A549 (cell line): ENCODE results near the gene HAUS6. TPM values are rescaled to one million over a fixed set of nuclear protein-coding genes. Genes with fewer than 3 reads are reported as not detected.

Experiments
- BHLHE40 ChIP-seq: IDR thresholded peaks from 2 replicates; pipeline ENCODE4 v1.6.1; 2012; ENCODE audit warnings: low read depth, low read length, inconsistent platforms
- EHF ChIP-seq: fragments of 250-450 bp; sonication (Bioruptor Pico); IDR thresholded peaks from 2 replicates; pipeline ENCODE4 v1.5.0; 2020; ENCODE audit warnings: mild to moderate bottlenecking
- EHMT2 ChIP-seq: fragments of 200-600 bp; sonication (generic); IDR thresholded peaks from 2 replicates; pipeline ENCODE4 v1.6.1; 2016; ENCODE audit warnings: antibody characterized with exemption, low read depth, mild to moderate bottlenecking, moderate library complexity
- FOSL2 ChIP-seq, 2 experiments: fragments of 450-650 bp in 1 of 2; fragments of >200 bp in 1 of 2; sonication (Bioruptor Twin) in 1 of 2; formaldehyde crosslinking; IDR thresholded peaks; 2 replicates each; pipeline versions ENCODE4 v1.5.0 to v1.6.1; 2016 to 2020; ENCODE audit warnings: mild to moderate bottlenecking in 1 of 2, moderate library complexity in 1 of 2
- GATA3 ChIP-seq: IDR thresholded peaks from 2 replicates; pipeline ENCODE4 v1.6.1; 2012; ENCODE audit warnings: borderline replicate concordance
- HOXB13 ChIP-seq: fragments of 250-450 bp; sonication (Bioruptor Pico); IDR thresholded peaks from 2 replicates; pipeline ENCODE4 v1.5.0; 2020; ENCODE audit warnings: low read depth, mild to moderate bottlenecking, moderate library complexity
- JUN ChIP-seq, 2 experiments: fragments of >200 bp; sonication (Bioruptor Twin); formaldehyde crosslinking; IDR thresholded peaks; 2 replicates in 1 of 2; 3 replicates in 1 of 2; pipeline ENCODE4 v1.6.1; 2016 to 2017
- MAFK ChIP-seq: fragments of 450-650 bp; IDR thresholded peaks from 2 replicates; pipeline ENCODE4 v1.6.1; 2014; ENCODE audit not compliant: partially characterized antibody
- MYC ChIP-seq: IDR thresholded peaks from 2 replicates; pipeline ENCODE4 v1.6.1; 2012; ENCODE audit warnings: mild to moderate bottlenecking, inconsistent platforms, low read length, improper control_type of control experiment, borderline replicate concordance
- NFE2L2 ChIP-seq: fragments of 150-350 bp; conservative IDR thresholded peaks from 2 replicates; pipeline ENCODE4 v1.6.1; 2014; ENCODE audit warnings: low read length
- NR3C1 ChIP-seq: fragments of >200 bp; sonication (Bioruptor Twin); formaldehyde crosslinking; IDR thresholded peaks from 3 replicates; pipeline ENCODE4 v1.6.1; 2017
- POLR2A ChIP-seq: IDR thresholded peaks from 2 replicates; pipeline ENCODE4 v1.6.1; 2012; ENCODE audit warnings: mild to moderate bottlenecking, low read length
- RAD21 ChIP-seq, 2 experiments: fragments of >200 bp in 1 of 2; sonication (Bioruptor Twin) in 1 of 2; formaldehyde crosslinking in 1 of 2; IDR thresholded peaks in 1 of 2; conservative IDR thresholded peaks in 1 of 2; 2 replicates in 1 of 2; 3 replicates in 1 of 2; pipeline ENCODE4 v1.6.1; 2012 to 2018; ENCODE audit warnings: inconsistent platforms in 1 of 2
- RNF2 ChIP-seq: fragments of 200-600 bp; sonication (generic); IDR thresholded peaks from 2 replicates; pipeline ENCODE4 v1.6.1; 2016; ENCODE audit warnings: low read depth, mild to moderate bottlenecking, antibody characterized with exemption, moderate library complexity, borderline replicate concordance
- SMC3 ChIP-seq: fragments of >200 bp; sonication (Bioruptor Twin); formaldehyde crosslinking; IDR thresholded peaks from 3 replicates; pipeline ENCODE4 v1.6.1; 2018; ENCODE audit warnings: inconsistent platforms
- TFCP2L1 ChIP-seq: fragments of 250-450 bp; sonication (Bioruptor Pico); IDR thresholded peaks from 2 replicates; pipeline ENCODE4 v1.5.0; 2021; ENCODE audit warnings: mild to moderate bottlenecking
- ZFP36 ChIP-seq: fragments of 450-650 bp; IDR thresholded peaks from 2 replicates; pipeline ENCODE4 v1.6.1; 2014; ENCODE audit warnings: borderline replicate concordance; ENCODE audit not compliant: partially characterized antibody
- polyA plus RNA-seq, 4 experiments: library from polyadenylated mRNA; depleted of rRNA in 3 of 4; stranded (reverse); fragments of >200 nt; fragmentation: RNase III in 1 of 4; extraction: RNeasy Plus Mini Kit Qiagen cat#74134 plus additional on column Dnase treatment in 1 of 4; gene quantifications; 2 replicates in 3 of 4; 3 replicates in 1 of 4; pipeline ENCODE4 v1.2.3, GENCODE V29; 2011 to 2017
- TF ChIP-seq, protein P1 (sequence below): fragments of >200 bp; sonication (Bioruptor Twin); formaldehyde crosslinking; IDR thresholded peaks from 3 replicates; pipeline ENCODE4 v1.5.1; 2016
- TF ChIP-seq, protein P2 (sequence below): fragments of 450-650 bp; IDR thresholded peaks from 2 replicates; pipeline ENCODE4 v1.6.1; 2014; ENCODE audit warnings: antibody characterized with exemption
- TF ChIP-seq, protein P3 (sequence below): IDR thresholded peaks from 2 replicates; pipeline ENCODE4 v1.6.1; 2012
- TF ChIP-seq, protein P4 (sequence below): fragments of 200-600 bp; sonication (generic); IDR thresholded peaks from 2 replicates; pipeline ENCODE4 v1.6.1; 2016; ENCODE audit warnings: antibody characterized with exemption, mild to moderate bottlenecking, moderate library complexity
- TF ChIP-seq, protein P5 (sequence below): fragments of >200 bp; sonication (Bioruptor Twin); formaldehyde crosslinking; IDR thresholded peaks from 2 replicates; pipeline ENCODE4 v1.6.1; 2016
- TF ChIP-seq, protein P6 (sequence below): IDR thresholded peaks from 2 replicates; pipeline ENCODE4 v1.6.1; 2012
- TF ChIP-seq, protein P7 (sequence below): fragments of 250-450 bp; sonication (Bioruptor Pico); IDR thresholded peaks from 2 replicates; pipeline ENCODE4 v1.5.0; 2020; ENCODE audit warnings: low read depth, mild to moderate bottlenecking, moderate library complexity
- TF ChIP-seq, protein P8 (sequence below): fragments of 150-350 bp; IDR thresholded peaks from 2 replicates; pipeline ENCODE4 v1.6.1; 2014; ENCODE audit warnings: low read depth, mild to moderate bottlenecking, low read length

Gene HAUS6
- polyA plus RNA-seq, 2 of the 4 experiments (the other 2 are of a cell fraction) = 22.4 to 34.6 TPM

DNA sequence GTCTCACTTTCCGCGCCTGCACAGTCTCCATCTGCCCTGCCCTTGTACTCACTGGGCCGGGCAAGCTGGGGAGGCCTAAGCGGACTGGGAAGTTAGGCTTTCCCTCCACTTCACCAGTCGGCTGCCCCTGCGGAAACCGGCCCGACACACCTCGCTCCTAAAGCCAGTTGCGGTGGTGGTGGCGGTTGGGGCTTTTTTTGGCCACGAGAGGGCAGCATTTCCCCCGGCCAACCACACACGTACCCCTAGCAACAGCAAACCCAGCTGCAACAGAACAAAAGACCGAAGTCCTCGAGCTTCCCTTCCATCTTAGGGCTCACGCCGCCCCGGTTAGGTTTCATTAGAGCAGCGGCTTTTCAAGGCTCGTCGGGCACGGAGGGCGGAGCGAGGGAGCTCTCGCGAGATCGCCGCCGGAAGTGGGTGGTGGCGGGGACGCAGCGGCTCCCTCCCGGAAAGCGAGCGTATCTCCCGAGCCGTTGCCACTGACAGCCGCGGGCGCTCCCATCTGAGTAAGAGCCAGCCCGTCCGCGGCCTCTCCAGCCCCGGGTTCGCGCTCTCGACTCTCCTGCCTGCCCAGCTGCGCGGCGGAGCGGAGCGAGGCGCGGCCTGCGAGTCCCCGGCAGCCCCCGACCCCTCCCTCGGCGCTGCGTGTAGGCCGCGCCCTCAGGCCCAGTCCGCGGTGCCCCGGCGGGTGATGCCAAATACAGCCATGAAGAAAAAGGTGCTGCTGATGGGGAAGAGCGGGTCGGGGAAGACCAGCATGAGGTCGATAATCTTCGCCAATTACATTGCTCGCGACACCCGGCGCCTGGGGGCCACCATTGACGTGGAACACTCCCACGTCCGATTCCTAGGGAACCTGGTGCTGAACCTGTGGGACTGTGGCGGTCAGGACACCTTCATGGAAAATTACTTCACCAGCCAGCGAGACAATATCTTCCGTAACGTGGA, 53.5 kb downstream of the HAUS6 start, which contains the start of gene RRAGA (continued):
- 0 out of 2 replicates have a peak, but pooled peaks have one; percentile 10 for TF ChIP-seq MYC
- TF ChIP-seq RAD21 (conservative IDR thresholded peaks at IDR 0.05 in 1 of 2, IDR thresholded peaks at IDR 0.05 in 1 of 2) = peak; percentile 56 to 80
- peak; percentile 49; the same call in 1 of the 2 replicates for TF ChIP-seq GATA3
- no peak for TF ChIP-seq MAFK
- TF ChIP-seq, protein P1, sequence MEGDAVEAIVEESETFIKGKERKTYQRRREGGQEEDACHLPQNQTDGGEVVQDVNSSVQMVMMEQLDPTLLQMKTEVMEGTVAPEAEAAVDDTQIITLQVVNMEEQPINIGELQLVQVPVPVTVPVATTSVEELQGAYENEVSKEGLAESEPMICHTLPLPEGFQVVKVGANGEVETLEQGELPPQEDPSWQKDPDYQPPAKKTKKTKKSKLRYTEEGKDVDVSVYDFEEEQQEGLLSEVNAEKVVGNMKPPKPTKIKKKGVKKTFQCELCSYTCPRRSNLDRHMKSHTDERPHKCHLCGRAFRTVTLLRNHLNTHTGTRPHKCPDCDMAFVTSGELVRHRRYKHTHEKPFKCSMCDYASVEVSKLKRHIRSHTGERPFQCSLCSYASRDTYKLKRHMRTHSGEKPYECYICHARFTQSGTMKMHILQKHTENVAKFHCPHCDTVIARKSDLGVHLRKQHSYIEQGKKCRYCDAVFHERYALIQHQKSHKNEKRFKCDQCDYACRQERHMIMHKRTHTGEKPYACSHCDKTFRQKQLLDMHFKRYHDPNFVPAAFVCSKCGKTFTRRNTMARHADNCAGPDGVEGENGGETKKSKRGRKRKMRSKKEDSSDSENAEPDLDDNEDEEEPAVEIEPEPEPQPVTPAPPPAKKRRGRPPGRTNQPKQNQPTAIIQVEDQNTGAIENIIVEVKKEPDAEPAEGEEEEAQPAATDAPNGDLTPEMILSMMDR = peak; percentile 79
- TF ChIP-seq HOXB13 = no peak
- TF ChIP-seq NFE2L2 = no peak
- TF ChIP-seq, protein P2, sequence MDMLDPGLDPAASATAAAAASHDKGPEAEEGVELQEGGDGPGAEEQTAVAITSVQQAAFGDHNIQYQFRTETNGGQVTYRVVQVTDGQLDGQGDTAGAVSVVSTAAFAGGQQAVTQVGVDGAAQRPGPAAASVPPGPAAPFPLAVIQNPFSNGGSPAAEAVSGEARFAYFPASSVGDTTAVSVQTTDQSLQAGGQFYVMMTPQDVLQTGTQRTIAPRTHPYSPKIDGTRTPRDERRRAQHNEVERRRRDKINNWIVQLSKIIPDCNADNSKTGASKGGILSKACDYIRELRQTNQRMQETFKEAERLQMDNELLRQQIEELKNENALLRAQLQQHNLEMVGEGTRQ = no peak
- TF ChIP-seq RNF2 = no peak
- peak; percentile 88 for TF ChIP-seq SMC3
- TF ChIP-seq BHLHE40 = no peak
- TF ChIP-seq, protein P3, sequence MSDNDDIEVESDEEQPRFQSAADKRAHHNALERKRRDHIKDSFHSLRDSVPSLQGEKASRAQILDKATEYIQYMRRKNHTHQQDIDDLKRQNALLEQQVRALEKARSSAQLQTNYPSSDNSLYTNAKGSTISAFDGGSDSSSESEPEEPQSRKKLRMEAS = peak; percentile 85
- TF ChIP-seq, protein P4, sequence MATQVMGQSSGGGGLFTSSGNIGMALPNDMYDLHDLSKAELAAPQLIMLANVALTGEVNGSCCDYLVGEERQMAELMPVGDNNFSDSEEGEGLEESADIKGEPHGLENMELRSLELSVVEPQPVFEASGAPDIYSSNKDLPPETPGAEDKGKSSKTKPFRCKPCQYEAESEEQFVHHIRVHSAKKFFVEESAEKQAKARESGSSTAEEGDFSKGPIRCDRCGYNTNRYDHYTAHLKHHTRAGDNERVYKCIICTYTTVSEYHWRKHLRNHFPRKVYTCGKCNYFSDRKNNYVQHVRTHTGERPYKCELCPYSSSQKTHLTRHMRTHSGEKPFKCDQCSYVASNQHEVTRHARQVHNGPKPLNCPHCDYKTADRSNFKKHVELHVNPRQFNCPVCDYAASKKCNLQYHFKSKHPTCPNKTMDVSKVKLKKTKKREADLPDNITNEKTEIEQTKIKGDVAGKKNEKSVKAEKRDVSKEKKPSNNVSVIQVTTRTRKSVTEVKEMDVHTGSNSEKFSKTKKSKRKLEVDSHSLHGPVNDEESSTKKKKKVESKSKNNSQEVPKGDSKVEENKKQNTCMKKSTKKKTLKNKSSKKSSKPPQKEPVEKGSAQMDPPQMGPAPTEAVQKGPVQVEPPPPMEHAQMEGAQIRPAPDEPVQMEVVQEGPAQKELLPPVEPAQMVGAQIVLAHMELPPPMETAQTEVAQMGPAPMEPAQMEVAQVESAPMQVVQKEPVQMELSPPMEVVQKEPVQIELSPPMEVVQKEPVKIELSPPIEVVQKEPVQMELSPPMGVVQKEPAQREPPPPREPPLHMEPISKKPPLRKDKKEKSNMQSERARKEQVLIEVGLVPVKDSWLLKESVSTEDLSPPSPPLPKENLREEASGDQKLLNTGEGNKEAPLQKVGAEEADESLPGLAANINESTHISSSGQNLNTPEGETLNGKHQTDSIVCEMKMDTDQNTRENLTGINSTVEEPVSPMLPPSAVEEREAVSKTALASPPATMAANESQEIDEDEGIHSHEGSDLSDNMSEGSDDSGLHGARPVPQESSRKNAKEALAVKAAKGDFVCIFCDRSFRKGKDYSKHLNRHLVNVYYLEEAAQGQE = peak; percentile 89
- TF ChIP-seq POLR2A = peak; percentile 98
- TF ChIP-seq TFCP2L1 (CRISPR knock-in tag) = no peak
- TF ChIP-seq, protein P5, sequence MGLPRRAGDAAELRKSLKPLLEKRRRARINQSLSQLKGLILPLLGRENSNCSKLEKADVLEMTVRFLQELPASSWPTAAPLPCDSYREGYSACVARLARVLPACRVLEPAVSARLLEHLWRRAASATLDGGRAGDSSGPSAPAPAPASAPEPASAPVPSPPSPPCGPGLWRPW = no peak
- TF ChIP-seq, protein P6, sequence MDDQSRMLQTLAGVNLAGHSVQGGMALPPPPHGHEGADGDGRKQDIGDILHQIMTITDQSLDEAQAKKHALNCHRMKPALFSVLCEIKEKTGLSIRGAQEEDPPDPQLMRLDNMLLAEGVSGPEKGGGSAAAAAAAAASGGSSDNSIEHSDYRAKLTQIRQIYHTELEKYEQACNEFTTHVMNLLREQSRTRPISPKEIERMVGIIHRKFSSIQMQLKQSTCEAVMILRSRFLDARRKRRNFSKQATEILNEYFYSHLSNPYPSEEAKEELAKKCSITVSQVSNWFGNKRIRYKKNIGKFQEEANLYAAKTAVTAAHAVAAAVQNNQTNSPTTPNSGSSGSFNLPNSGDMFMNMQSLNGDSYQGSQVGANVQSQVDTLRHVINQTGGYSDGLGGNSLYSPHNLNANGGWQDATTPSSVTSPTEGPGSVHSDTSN = no peak
- TF ChIP-seq JUN (IDR thresholded peaks at IDR 0.05) = peak; percentile 69 to 87; a peak in 4 of 5 replicates
- no peak for TF ChIP-seq FOSL2 (IDR thresholded peaks at IDR 0.05)
- no peak for TF ChIP-seq FOSL2 (CRISPR knock-in tag; IDR thresholded peaks at IDR 0.05)
- TF ChIP-seq EHF = no peak
- no peak for TF ChIP-seq EHMT2
- TF ChIP-seq ZFP36 = no peak
- TF ChIP-seq, protein P7, sequence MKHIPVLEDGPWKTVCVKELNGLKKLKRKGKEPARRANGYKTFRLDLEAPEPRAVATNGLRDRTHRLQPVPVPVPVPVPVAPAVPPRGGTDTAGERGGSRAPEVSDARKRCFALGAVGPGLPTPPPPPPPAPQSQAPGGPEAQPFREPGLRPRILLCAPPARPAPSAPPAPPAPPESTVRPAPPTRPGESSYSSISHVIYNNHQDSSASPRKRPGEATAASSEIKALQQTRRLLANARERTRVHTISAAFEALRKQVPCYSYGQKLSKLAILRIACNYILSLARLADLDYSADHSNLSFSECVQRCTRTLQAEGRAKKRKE = no peak
- no peak for TF ChIP-seq NR3C1
- TF ChIP-seq, protein P8, sequence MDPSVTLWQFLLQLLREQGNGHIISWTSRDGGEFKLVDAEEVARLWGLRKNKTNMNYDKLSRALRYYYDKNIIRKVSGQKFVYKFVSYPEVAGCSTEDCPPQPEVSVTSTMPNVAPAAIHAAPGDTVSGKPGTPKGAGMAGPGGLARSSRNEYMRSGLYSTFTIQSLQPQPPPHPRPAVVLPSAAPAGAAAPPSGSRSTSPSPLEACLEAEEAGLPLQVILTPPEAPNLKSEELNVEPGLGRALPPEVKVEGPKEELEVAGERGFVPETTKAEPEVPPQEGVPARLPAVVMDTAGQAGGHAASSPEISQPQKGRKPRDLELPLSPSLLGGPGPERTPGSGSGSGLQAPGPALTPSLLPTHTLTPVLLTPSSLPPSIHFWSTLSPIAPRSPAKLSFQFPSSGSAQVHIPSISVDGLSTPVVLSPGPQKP = 0 out of 2 replicates have a peak, but pooled peaks have one; percentile 19
